HepG2 (cell line): ENCODE data around the gene GPX2. TPM values are rescaled to one million over a fixed set of nuclear protein-coding genes. Genes with fewer than 3 reads are reported as not detected.

Experiments used
- DMAP1 ChIP-seq: IDR thresholded peaks from 2 replicates; pipeline ENCODE4 v1.6.1; 2016
- ELF3 ChIP-seq: IDR thresholded peaks from 2 replicates; pipeline ENCODE4 v1.6.1; 2016; ENCODE audit warnings: missing genetic modification reagents, missing compliant biosample characterization
- HNRNPUL1 ChIP-seq: fragments of 200-400 bp; formaldehyde crosslinking; IDR thresholded peaks from 2 replicates; pipeline ENCODE4 v1.6.1; 2017; ENCODE audit warnings: low read depth, mild to moderate bottlenecking, low read length, moderate library complexity
- HOXA5 ChIP-seq: sonication (generic); formaldehyde crosslinking; IDR thresholded peaks from 2 replicates; pipeline ENCODE4 v1.4.0; 2020; ENCODE audit warnings: missing genetic modification reagents
- MXI1 ChIP-seq: IDR thresholded peaks from 3 replicates; pipeline ENCODE4 v1.6.1; 2012; ENCODE audit warnings: low read depth, low read length, inconsistent platforms, borderline replicate concordance
- ONECUT2 ChIP-seq: sonication (generic); formaldehyde crosslinking; IDR thresholded peaks from 2 replicates; pipeline ENCODE4 v1.4.0; 2020; ENCODE audit warnings: missing genetic modification reagents
- PCBP2 ChIP-seq: fragments of 200-400 bp; formaldehyde crosslinking; optimal IDR thresholded peaks from 2 replicates; pipeline ENCODE3; 2018; ENCODE audit warnings: low read length, low read depth; ENCODE audit not compliant: poor library complexity, severe bottlenecking
- RBAK ChIP-seq: sonication (generic); formaldehyde crosslinking; IDR thresholded peaks from 2 replicates; pipeline ENCODE4 v1.5.1; 2020; ENCODE audit warnings: mild to moderate bottlenecking, missing genetic modification reagents
- SOX13 ChIP-seq, 3 experiments: fragments of 450-650 bp in 1 of 3; sonication (generic) in 1 of 3; formaldehyde crosslinking in 1 of 3; IDR thresholded peaks in 2 of 3; conservative IDR thresholded peaks in 1 of 3; 2 replicates each; pipeline versions ENCODE4 v1.5.0 to v1.6.1; 2016 to 2020; ENCODE audit warnings: antibody characterized with exemption in 1 of 3, mild to moderate bottlenecking in 1 of 3, missing compliant biosample characterization in 1 of 3, missing genetic modification reagents in 1 of 3, moderate library complexity in 1 of 3
- YEATS4 ChIP-seq: sonication (generic); formaldehyde crosslinking; IDR thresholded peaks from 2 replicates; pipeline ENCODE4 v1.4.0; 2020; ENCODE audit warnings: missing genetic modification reagents, borderline replicate concordance
- ZNF451 ChIP-seq: sonication (generic); formaldehyde crosslinking; IDR thresholded peaks from 2 replicates; pipeline ENCODE4 v1.5.0; 2020; ENCODE audit warnings: mild to moderate bottlenecking, missing genetic modification reagents
- ZNF547 ChIP-seq: sonication (generic); formaldehyde crosslinking; IDR thresholded peaks from 2 replicates; pipeline ENCODE4 v1.5.1; 2020; ENCODE audit warnings: mild to moderate bottlenecking, missing genetic modification reagents
- ZNF557 ChIP-seq: sonication (generic); formaldehyde crosslinking; IDR thresholded peaks from 2 replicates; pipeline ENCODE4 v1.4.0; 2020; ENCODE audit warnings: missing genetic modification reagents
- polyA plus RNA-seq, 8 experiments: library from polyadenylated mRNA; depleted of rRNA in 3 of 8; stranded (reverse) in 7 of 8; unstranded in 1 of 8; fragments of >200 nt; fragmentation: Illumina TruSeq in 4 of 8; extraction: Trizol in 4 of 8; gene quantifications; 2 replicates each; pipeline versions ENCODE4 v1.2.1 to v1.2.3, GENCODE V29; 2011 to 2016; ENCODE audit warnings: low read depth in 4 of 8, missing spikeins in 1 of 8, mixed read lengths in 1 of 8; ENCODE audit not compliant: insufficient read depth in 1 of 8
- total RNA-seq, 5 experiments: library from RNA; depleted of rRNA; stranded (reverse); fragments of >200 nt; fragmentation: Illumina TruSeq; extraction: Trizol; gene quantifications; 2 replicates each; pipeline ENCODE4 v1.2.3, GENCODE V29; 2016; ENCODE audit warnings: low read depth in 1 of 5
- TF ChIP-seq, protein P1 (sequence below): sonication (generic); formaldehyde crosslinking; IDR thresholded peaks from 2 replicates; pipeline ENCODE4 v1.9.0; 2021; ENCODE audit warnings: missing genetic modification reagents, borderline replicate concordance
- TF ChIP-seq, protein P2 (sequence below): IDR thresholded peaks from 2 replicates; pipeline ENCODE4 v1.6.1; 2016; ENCODE audit warnings: mild to moderate bottlenecking, missing biosample characterization, missing genetic modification reagents
- TF ChIP-seq, protein P3 (sequence below): sonication (generic); formaldehyde crosslinking; IDR thresholded peaks from 2 replicates; pipeline ENCODE4 v1.5.1; 2020; ENCODE audit warnings: missing genetic modification reagents, mild to moderate bottlenecking, borderline replicate concordance
- TF ChIP-seq, protein P4 (sequence below): IDR thresholded peaks from 2 replicates; pipeline ENCODE4 v1.6.1; 2012; ENCODE audit warnings: inconsistent platforms
- TF ChIP-seq, protein P5 (sequence below): sonication (generic); formaldehyde crosslinking; IDR thresholded peaks from 2 replicates; pipeline ENCODE4 v1.8.0; 2022; ENCODE audit warnings: missing genetic modification reagents, mild to moderate bottlenecking, borderline replicate concordance
- TF ChIP-seq, protein P6 (sequence below): fragments of 450-650 bp; IDR thresholded peaks from 2 replicates; pipeline ENCODE4 v1.6.1; 2017; ENCODE audit warnings: mild to moderate bottlenecking

The GPX2 gene
- total and polyA plus RNA-seq, 2 of the 13 experiments (the other 11 are each of a cell fraction or from before 2014, with no cell fraction given): 526 to 674 TPM

DNA sequence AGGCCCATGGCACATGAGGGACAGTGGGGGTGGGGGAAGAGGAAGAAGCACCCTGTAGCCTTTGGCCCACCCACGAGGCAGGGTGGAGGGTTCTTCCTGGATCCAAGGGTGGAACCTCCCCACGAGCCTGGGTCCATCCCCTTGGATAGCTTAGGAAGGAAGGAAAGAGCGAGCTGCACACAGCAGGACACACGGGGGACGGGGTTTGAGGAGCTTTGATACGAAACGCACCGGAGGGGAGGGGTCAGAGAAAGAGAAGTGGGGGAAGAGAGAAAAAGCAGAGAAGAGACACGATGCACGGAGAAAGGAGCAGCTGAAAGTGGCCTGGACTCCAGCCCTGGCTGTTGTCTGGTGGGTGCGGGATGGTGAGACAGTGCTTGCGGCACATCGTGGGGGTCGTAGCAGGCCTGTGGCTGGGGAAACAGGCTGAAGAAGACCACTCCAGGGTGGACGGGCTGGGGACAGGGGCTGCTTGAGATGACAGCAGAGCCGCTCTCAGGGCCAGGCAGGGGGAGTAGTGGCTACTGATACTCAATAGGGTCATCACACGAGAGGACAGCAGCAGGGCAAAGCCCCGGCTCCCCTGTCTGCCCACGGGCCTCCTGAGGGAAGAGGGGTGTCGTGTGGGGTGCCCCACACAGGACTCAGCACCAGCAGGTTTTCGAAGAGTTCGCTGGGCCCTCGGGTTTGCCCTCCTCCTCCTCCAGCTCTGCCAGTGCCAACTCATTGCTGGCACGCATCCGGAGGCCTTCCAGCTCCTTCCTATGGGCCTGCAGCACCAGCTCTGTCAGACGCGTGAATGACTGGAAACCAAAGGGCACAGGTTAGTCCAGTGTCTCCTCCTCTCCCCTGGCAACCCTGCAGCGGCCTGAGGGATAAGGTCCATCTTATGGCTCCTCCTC lies 5.4 kb upstream of the GPX2 start (continued):
- TF ChIP-seq, protein P1, sequence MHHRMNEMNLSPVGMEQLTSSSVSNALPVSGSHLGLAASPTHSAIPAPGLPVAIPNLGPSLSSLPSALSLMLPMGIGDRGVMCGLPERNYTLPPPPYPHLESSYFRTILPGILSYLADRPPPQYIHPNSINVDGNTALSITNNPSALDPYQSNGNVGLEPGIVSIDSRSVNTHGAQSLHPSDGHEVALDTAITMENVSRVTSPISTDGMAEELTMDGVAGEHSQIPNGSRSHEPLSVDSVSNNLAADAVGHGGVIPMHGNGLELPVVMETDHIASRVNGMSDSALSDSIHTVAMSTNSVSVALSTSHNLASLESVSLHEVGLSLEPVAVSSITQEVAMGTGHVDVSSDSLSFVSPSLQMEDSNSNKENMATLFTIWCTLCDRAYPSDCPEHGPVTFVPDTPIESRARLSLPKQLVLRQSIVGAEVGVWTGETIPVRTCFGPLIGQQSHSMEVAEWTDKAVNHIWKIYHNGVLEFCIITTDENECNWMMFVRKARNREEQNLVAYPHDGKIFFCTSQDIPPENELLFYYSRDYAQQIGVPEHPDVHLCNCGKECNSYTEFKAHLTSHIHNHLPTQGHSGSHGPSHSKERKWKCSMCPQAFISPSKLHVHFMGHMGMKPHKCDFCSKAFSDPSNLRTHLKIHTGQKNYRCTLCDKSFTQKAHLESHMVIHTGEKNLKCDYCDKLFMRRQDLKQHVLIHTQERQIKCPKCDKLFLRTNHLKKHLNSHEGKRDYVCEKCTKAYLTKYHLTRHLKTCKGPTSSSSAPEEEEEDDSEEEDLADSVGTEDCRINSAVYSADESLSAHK (CRISPR knock-in tag): no peak
- TF ChIP-seq DMAP1 (CRISPR knock-in tag): 0 out of 2 replicates have a peak, but pooled peaks have one; percentile 54
- TF ChIP-seq, protein P2, sequence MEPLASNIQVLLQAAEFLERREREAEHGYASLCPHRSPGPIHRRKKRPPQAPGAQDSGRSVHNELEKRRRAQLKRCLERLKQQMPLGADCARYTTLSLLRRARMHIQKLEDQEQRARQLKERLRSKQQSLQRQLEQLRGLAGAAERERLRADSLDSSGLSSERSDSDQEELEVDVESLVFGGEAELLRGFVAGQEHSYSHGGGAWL: no peak
- TF ChIP-seq PCBP2: no peak
- TF ChIP-seq ELF3 (CRISPR knock-in tag): no peak
- TF ChIP-seq ZNF451 (CRISPR knock-in tag): 0 out of 2 replicates have a peak, but pooled peaks have one; percentile 17
- TF ChIP-seq SOX13 (IDR thresholded peaks at IDR 0.05): no peak
- peak in 1 of 2 experiments; percentile 43; a peak in 1 of 4 replicates for TF ChIP-seq SOX13 (CRISPR knock-in tag; conservative IDR thresholded peaks at IDR 0.05 in 1 of 2, IDR thresholded peaks at IDR 0.05 in 1 of 2)
- TF ChIP-seq RBAK (CRISPR knock-in tag): no peak
- no peak for TF ChIP-seq HOXA5
- TF ChIP-seq, protein P3, sequence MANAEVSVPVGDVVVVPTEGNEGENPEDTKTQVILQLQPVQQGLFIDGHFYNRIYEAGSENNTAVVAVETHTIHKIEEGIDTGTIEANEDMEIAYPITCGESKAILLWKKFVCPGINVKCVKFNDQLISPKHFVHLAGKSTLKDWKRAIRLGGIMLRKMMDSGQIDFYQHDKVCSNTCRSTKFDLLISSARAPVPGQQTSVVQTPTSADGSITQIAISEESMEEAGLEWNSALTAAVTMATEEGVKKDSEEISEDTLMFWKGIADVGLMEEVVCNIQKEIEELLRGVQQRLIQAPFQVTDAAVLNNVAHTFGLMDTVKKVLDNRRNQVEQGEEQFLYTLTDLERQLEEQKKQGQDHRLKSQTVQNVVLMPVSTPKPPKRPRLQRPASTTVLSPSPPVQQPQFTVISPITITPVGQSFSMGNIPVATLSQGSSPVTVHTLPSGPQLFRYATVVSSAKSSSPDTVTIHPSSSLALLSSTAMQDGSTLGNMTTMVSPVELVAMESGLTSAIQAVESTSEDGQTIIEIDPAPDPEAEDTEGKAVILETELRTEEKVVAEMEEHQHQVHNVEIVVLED: no peak
- TF ChIP-seq ONECUT2 (CRISPR knock-in tag): no peak
- TF ChIP-seq, protein P4, sequence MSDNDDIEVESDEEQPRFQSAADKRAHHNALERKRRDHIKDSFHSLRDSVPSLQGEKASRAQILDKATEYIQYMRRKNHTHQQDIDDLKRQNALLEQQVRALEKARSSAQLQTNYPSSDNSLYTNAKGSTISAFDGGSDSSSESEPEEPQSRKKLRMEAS: peak; percentile 62; the same call in 1 of the 2 replicates
- 0 out of 2 replicates have a peak, but pooled peaks have one; percentile 32 for TF ChIP-seq YEATS4 (CRISPR knock-in tag)
- TF ChIP-seq, protein P5, sequence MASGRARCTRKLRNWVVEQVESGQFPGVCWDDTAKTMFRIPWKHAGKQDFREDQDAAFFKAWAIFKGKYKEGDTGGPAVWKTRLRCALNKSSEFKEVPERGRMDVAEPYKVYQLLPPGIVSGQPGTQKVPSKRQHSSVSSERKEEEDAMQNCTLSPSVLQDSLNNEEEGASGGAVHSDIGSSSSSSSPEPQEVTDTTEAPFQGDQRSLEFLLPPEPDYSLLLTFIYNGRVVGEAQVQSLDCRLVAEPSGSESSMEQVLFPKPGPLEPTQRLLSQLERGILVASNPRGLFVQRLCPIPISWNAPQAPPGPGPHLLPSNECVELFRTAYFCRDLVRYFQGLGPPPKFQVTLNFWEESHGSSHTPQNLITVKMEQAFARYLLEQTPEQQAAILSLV (CRISPR knock-in tag): no peak
- TF ChIP-seq HNRNPUL1: no peak
- TF ChIP-seq ZNF557 (CRISPR knock-in tag): no peak
- TF ChIP-seq, protein P6, sequence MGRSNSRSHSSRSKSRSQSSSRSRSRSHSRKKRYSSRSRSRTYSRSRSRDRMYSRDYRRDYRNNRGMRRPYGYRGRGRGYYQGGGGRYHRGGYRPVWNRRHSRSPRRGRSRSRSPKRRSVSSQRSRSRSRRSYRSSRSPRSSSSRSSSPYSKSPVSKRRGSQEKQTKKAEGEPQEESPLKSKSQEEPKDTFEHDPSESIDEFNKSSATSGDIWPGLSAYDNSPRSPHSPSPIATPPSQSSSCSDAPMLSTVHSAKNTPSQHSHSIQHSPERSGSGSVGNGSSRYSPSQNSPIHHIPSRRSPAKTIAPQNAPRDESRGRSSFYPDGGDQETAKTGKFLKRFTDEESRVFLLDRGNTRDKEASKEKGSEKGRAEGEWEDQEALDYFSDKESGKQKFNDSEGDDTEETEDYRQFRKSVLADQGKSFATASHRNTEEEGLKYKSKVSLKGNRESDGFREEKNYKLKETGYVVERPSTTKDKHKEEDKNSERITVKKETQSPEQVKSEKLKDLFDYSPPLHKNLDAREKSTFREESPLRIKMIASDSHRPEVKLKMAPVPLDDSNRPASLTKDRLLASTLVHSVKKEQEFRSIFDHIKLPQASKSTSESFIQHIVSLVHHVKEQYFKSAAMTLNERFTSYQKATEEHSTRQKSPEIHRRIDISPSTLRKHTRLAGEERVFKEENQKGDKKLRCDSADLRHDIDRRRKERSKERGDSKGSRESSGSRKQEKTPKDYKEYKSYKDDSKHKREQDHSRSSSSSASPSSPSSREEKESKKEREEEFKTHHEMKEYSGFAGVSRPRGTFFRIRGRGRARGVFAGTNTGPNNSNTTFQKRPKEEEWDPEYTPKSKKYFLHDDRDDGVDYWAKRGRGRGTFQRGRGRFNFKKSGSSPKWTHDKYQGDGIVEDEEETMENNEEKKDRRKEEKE: no peak
- no peak for TF ChIP-seq ZNF547 (CRISPR knock-in tag)
- TF ChIP-seq MXI1: peak; percentile 50; the same call in 1 of the 3 replicates
